OCI-LY3 (cell line): ENCODE results near the gene BTG1.

Experiments
- H2AFZ ChIP-seq: fragments of 200-600, 300-600 bp; shearing (Covaris generic); 2 replicates; pipeline ENCODE4 v1.6.0; 2014; ENCODE audit warnings: antibody characterized with exemption, low read depth, low read length
- H3K27ac ChIP-seq: fragments of 200-600, 300-600 bp; sonication (generic); 2 replicates; pipeline ENCODE4 v1.5.1; 2014; ENCODE audit warnings: mild to moderate bottlenecking, low read length, moderate library complexity, mixed read lengths
- H3K27me3 ChIP-seq: fragments of 200-600, 300-600 bp; sonication (generic); 2 replicates; pipeline ENCODE4 v1.6.1; 2014; ENCODE audit warnings: low read depth, low read length, mixed read lengths
- H3K36me3 ChIP-seq: fragments of 200-600, 300-600 bp; sonication (generic); replicated peaks from 2 replicates; pipeline ENCODE3; 2014; ENCODE audit warnings: low read depth, low read length, mixed read lengths
- H3K4me1 ChIP-seq: fragments of 300-600, 200-600 bp; sonication (generic); 2 replicates; pipeline ENCODE4 v1.6.1; 2014; ENCODE audit warnings: low read length, mixed read lengths
- H3K4me2 ChIP-seq: fragments of 200-600, 300-600 bp; sonication (generic); 2 replicates; pipeline ENCODE4 v1.6.1; 2014; ENCODE audit warnings: low read length, mixed read lengths
- H3K4me3 ChIP-seq: fragments of 300-600, 200-600 bp; sonication (generic); 2 replicates; pipeline ENCODE4 v1.5.1; 2014; ENCODE audit warnings: antibody characterized with exemption, mild to moderate bottlenecking, low read length, moderate library complexity
- H3K79me2 ChIP-seq: fragments of 300-600, 200-600 bp; shearing (Covaris generic); 2 replicates; pipeline ENCODE4 v1.6.1; 2014; ENCODE audit warnings: mild to moderate bottlenecking, low read length, mixed read lengths
- H3K9ac ChIP-seq: fragments of 300-600, 200-600 bp; shearing (Covaris generic); 2 replicates; pipeline ENCODE4 v1.6.0; 2014; ENCODE audit warnings: mild to moderate bottlenecking, low read length, moderate library complexity
- H3K9me3 ChIP-seq: fragments of 200-600, 300-600 bp; shearing (Covaris generic); 2 replicates; pipeline ENCODE4 v1.6.1; 2014; ENCODE audit warnings: low read length, mixed read lengths; ENCODE audit not compliant: insufficient read depth
- H4K20me1 ChIP-seq: fragments of 200-600, 300-600 bp; sonication (generic); 2 replicates; pipeline ENCODE4 v1.6.1; 2016; ENCODE audit warnings: low read length, mixed read lengths; ENCODE audit not compliant: insufficient read depth
- EZH2phosphoT487 ChIP-seq: fragments of 200-600 bp; shearing (Covaris generic); IDR thresholded peaks from 2 replicates; pipeline ENCODE4 v1.6.1; 2018; ENCODE audit warnings: antibody characterized with exemption, mixed run types, low read depth
- TF ChIP-seq, protein P1 (sequence below): fragments of 200-600, 300-600 bp; sonication (generic); IDR thresholded peaks from 2 replicates; pipeline ENCODE4 v1.5.1; 2014; ENCODE audit warnings: antibody characterized with exemption, low read length, low read depth

The BTG1 gene

DNA sequence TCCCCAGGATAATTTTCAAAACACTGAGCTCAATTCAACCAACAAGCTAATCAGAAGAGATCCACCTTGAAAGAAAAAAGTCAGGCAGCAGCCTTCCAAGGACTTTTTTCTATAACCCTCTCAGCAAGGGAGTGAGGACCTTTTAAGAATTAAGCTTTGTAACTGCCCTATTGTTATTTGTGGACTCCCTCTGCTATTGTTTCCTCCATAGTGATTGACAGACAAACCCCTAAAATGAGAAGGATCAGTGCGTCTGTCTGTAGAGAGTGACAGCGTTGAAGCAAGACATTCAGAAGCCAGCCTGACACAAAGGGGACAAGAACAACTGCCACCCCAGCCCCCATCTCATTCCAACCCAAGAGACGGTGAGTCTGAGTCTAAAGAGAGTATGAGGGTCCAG is 30.3 kb upstream of the BTG1 start:
- Histone ChIP-seq H3K4me3 (no peak overlapping the region), H3K36me3 (no peaks in the 10 kb centered on the region)

DNA sequence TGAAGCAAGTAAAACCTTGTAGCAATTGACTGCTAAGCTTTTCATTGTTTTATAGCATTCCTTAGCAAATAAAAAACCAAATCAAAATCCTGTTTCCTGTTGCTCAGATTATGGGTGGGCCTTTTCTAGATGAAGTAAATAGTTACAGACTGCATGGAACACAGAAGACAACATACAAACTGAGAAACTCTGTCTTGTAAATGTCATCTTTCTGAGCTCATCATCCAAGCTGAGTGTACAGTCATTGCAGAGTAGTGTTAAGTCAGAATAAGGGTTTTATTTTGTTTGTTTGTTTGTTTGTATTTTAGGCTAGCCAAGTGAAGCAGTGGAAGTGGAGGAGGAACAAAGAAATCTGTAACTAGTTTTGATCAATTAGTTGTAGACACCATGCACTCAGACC is 24.4 kb upstream of the BTG1 start:
- peaks cover 26% of the 10 kb centered on the region for H3K4me1 ChIP-seq
- no peak overlapping the region for H2AFZ ChIP-seq
- no peaks in the 10 kb centered on the region for H3K79me2 ChIP-seq
- H3K27ac ChIP-seq: no peak overlapping the region
- TF ChIP-seq, protein P1, sequence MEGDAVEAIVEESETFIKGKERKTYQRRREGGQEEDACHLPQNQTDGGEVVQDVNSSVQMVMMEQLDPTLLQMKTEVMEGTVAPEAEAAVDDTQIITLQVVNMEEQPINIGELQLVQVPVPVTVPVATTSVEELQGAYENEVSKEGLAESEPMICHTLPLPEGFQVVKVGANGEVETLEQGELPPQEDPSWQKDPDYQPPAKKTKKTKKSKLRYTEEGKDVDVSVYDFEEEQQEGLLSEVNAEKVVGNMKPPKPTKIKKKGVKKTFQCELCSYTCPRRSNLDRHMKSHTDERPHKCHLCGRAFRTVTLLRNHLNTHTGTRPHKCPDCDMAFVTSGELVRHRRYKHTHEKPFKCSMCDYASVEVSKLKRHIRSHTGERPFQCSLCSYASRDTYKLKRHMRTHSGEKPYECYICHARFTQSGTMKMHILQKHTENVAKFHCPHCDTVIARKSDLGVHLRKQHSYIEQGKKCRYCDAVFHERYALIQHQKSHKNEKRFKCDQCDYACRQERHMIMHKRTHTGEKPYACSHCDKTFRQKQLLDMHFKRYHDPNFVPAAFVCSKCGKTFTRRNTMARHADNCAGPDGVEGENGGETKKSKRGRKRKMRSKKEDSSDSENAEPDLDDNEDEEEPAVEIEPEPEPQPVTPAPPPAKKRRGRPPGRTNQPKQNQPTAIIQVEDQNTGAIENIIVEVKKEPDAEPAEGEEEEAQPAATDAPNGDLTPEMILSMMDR: no peak
- TF ChIP-seq EZH2phosphoT487: no peak
- H3K9ac ChIP-seq: no peak overlapping the region
- H3K36me3 ChIP-seq: no peaks in the 10 kb centered on the region
- no peaks in the 10 kb centered on the region for H3K9me3 ChIP-seq
- no peak overlapping the region for H3K4me3 ChIP-seq
- no peaks in the 10 kb centered on the region for H3K27me3 ChIP-seq
- no peaks in the 10 kb centered on the region for H4K20me1 ChIP-seq
- no peak overlapping the region for H3K4me2 ChIP-seq

More for the DNA sequence above, 30.3 kb upstream of the BTG1 start:
- H4K20me1 ChIP-seq: no peaks in the 10 kb centered on the region
- no peaks in the 10 kb centered on the region for H3K27me3 ChIP-seq
- H3K4me1 ChIP-seq: peaks cover 18% of the 10 kb centered on the region
- H3K4me2 ChIP-seq: no peak overlapping the region
- H3K27ac ChIP-seq: no peak overlapping the region
- H3K9me3 ChIP-seq: no peaks in the 10 kb centered on the region
- no peaks in the 10 kb centered on the region for H3K79me2 ChIP-seq
- TF ChIP-seq, protein P1: no peak
- no peak for TF ChIP-seq EZH2phosphoT487
- no peak overlapping the region for H3K9ac ChIP-seq
- H2AFZ ChIP-seq: no peak overlapping the region

DNA sequence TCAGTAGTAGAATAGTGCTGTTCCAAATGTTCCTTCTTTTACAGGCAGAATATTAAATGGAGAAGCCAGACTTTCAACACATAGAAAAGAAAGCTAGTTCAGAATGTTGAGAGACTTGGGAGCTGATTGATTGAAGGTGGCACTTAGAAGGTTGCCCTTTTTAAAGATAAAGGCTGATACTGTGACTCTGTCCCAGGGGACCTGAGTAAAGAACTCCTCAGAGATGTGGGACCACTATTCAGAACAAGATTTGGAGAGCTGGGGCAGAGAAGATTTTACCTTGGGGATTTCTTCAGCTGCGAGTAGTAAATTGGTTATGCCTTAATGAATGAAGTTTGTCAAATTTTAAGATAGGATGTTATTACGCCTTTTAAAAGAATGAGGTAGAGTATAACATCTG is 21.4 kb upstream of the BTG1 start:
- Histone ChIP-seq H3K27ac (no peak overlapping the region), H3K4me3 (no peak overlapping the region), H3K9me3 (no peaks in the 10 kb centered on the region), H2AFZ (no peak overlapping the region), H3K4me1 (peaks cover 16% of the 10 kb centered on the region), H3K79me2 (no peaks in the 10 kb centered on the region), H3K36me3 (no peaks in the 10 kb centered on the region), H3K9ac (no peak overlapping the region), H4K20me1 (no peaks in the 10 kb centered on the region), H3K4me2 (no peak overlapping the region), H3K27me3 (no peaks in the 10 kb centered on the region)
- TF ChIP-seq, protein P1: no peak
- no peak for TF ChIP-seq EZH2phosphoT487

DNA sequence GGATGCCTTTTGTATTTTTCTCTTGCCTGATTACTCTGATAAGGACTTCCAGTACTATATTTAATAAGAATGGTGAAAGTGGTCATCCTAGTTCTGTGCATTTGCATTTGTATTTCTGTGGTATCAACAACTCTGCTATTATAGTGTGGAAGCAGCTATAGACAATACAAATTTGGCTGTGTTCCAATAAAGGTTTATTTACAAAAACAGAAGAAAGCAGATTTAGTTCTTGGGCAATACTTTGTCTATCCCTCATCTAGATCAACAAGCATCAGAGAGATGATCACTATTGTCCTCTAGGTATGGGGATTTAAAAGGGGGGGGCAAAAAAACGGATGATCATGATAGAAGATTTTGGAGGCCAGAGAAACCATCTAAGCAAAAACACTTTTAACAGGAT is 19.1 kb upstream of the BTG1 start:
- TF ChIP-seq, protein P1: no peak
- TF ChIP-seq EZH2phosphoT487: no peak

More for the DNA sequence above, 19.1 kb upstream of the BTG1 start:
- Histone ChIP-seq H2AFZ (no peak overlapping the region), H3K9me3 (no peaks in the 10 kb centered on the region), H3K9ac (no peak overlapping the region), H3K4me3 (no peak overlapping the region), H3K4me1 (peaks cover 24% of the 10 kb centered on the region), H4K20me1 (no peaks in the 10 kb centered on the region), H3K36me3 (no peaks in the 10 kb centered on the region), H3K4me2 (no peak overlapping the region), H3K27ac (no peak overlapping the region), H3K79me2 (no peaks in the 10 kb centered on the region), H3K27me3 (no peaks in the 10 kb centered on the region)
